Testis (tissue), 2 donors: Measurements from ENCODE around the gene SEMA6D.

Experiments used
- POLR2A ChIP-seq: fragments of 450-650 bp; IDR thresholded peaks from one replicate; pipeline ENCODE4 v1.6.1; 2017; ENCODE audit warnings: antibody characterized with exemption, mild to moderate bottlenecking, moderate library complexity
- TF ChIP-seq, protein P1 (sequence below), 3 experiments: fragments of 450-650 bp in 2 of 3; fragments of 200-600 bp in 1 of 3; sonication (generic) in 1 of 3; IDR thresholded peaks; one replicate each; pipeline ENCODE4 v1.5.1; 2016 to 2019; ENCODE audit warnings: antibody characterized with exemption in 3 of 3, mild to moderate bottlenecking in 2 of 3, moderate library complexity in 1 of 3

DNA sequence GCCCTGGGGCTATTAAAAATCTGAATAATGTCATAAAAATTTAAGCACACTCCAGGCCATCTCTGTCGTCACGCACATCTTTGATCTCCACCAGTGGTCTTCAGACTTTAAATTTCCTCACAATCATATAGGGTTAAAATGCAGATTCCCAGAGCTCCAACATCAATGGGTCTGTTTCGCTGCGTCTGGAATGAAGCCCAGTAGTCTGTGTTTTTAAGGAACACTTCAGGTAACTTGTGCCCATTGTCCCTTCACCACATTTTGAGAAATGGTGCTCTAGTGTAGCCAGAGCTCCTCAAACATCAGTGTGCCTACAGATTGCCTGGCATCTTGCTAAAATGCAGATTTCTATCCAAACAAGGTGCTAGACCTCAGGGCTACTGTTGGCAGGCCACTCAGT is 9.8 kb downstream of the SEMA6D start:
- TF ChIP-seq POLR2A, result no peak
- TF ChIP-seq, protein P1, sequence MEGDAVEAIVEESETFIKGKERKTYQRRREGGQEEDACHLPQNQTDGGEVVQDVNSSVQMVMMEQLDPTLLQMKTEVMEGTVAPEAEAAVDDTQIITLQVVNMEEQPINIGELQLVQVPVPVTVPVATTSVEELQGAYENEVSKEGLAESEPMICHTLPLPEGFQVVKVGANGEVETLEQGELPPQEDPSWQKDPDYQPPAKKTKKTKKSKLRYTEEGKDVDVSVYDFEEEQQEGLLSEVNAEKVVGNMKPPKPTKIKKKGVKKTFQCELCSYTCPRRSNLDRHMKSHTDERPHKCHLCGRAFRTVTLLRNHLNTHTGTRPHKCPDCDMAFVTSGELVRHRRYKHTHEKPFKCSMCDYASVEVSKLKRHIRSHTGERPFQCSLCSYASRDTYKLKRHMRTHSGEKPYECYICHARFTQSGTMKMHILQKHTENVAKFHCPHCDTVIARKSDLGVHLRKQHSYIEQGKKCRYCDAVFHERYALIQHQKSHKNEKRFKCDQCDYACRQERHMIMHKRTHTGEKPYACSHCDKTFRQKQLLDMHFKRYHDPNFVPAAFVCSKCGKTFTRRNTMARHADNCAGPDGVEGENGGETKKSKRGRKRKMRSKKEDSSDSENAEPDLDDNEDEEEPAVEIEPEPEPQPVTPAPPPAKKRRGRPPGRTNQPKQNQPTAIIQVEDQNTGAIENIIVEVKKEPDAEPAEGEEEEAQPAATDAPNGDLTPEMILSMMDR (IDR thresholded peaks at IDR 0.05), result no peak
